Hepatocyte (in vitro differentiated cells): ENCODE measurements around the gene TBX21. TPM values are rescaled to one million over a fixed set of nuclear protein-coding genes. Genes with fewer than 3 reads are reported as not detected.

ENCODE experiments used
- DNase-seq: peaks from one replicate; pipeline ENCODE4 v3.0.0-alpha.2; 2016; ENCODE audit warnings: low spot score
- H2AFZ ChIP-seq: fragments of 200-600 bp; sonication (generic); 2 replicates; pipeline ENCODE4 v1.6.0; 2016; ENCODE audit warnings: antibody characterized with exemption, mild to moderate bottlenecking
- H3K27ac ChIP-seq: fragments of 200-600 bp; sonication (generic); 2 replicates; pipeline ENCODE4 v1.5.1; 2016; ENCODE audit warnings: mild to moderate bottlenecking
- H3K27me3 ChIP-seq: fragments of 200-600 bp; sonication (generic); 2 replicates; pipeline ENCODE4 v1.6.1; 2016
- H3K36me3 ChIP-seq: fragments of 200-600 bp; sonication (generic); replicated peaks from 2 replicates; pipeline ENCODE4 v1.5.1; 2016; ENCODE audit warnings: low read depth; ENCODE audit not compliant: insufficient read depth
- H3K4me1 ChIP-seq: fragments of 200-600 bp; sonication (generic); 2 replicates; pipeline ENCODE4 v1.5.1; 2016; ENCODE audit warnings: mild to moderate bottlenecking, moderate library complexity; ENCODE audit not compliant: insufficient read depth
- H3K4me2 ChIP-seq: fragments of 200-600 bp; sonication (generic); 2 replicates; pipeline ENCODE4 v1.6.0; 2016
- H3K4me3 ChIP-seq: fragments of 200-600 bp; sonication (generic); 2 replicates; pipeline ENCODE4 v1.5.1; 2016; ENCODE audit warnings: mild to moderate bottlenecking
- H3K79me2 ChIP-seq: fragments of 200-600 bp; sonication (generic); 2 replicates; pipeline ENCODE4 v1.6.0; 2017; ENCODE audit warnings: mild to moderate bottlenecking
- H3K9me2 ChIP-seq: fragments of 200-600 bp; sonication (generic); replicated peaks from 2 replicates; pipeline ENCODE4 v1.6.0; 2017; ENCODE audit warnings: mild to moderate bottlenecking; ENCODE audit not compliant: insufficient read depth
- H3K9me3 ChIP-seq: fragments of 200-600 bp; sonication (generic); 2 replicates; pipeline ENCODE4 v1.5.1; 2016; ENCODE audit warnings: low read depth, mild to moderate bottlenecking
- H4K20me1 ChIP-seq: fragments of 200-600 bp; sonication (generic); 2 replicates; pipeline ENCODE4 v1.6.0; 2016; ENCODE audit warnings: mild to moderate bottlenecking; ENCODE audit not compliant: insufficient read depth, poor library complexity, severe bottlenecking
- EZH2 ChIP-seq: fragments of 200-600 bp; sonication (generic); IDR thresholded peaks from 2 replicates; pipeline ENCODE4 v1.6.1; 2016; ENCODE audit warnings: antibody characterized with exemption, mild to moderate bottlenecking, borderline replicate concordance
- EZH2phosphoT487 ChIP-seq: fragments of 200-600 bp; sonication (generic); IDR thresholded peaks from one replicate; pipeline ENCODE4 v1.6.1; 2018; ENCODE audit warnings: antibody characterized with exemption, mild to moderate bottlenecking, low read depth, moderate library complexity; ENCODE audit not compliant: unreplicated experiment, severe bottlenecking
- WGBS: methylation state at CpG from one replicate; pipeline ENCODE4 v1.1.6; 2016; ENCODE audit warnings: low lambda C conversion rate; ENCODE audit errors: missing lambda C conversion rate; 5-methylcytosine and 5-hydroxymethylcytosine counted together
- polyA plus RNA-seq: library from polyadenylated mRNA; unstranded; fragments of >200 nt; fragmentation: Nextera tagmentation; extraction: Ambion mirVana; gene quantifications from 2 replicates; pipeline ENCODE4 v1.2.1, GENCODE V29; 2016
- total RNA-seq: library from RNA; depleted of rRNA; stranded (reverse); fragments of >200 nt; gene quantifications from 2 replicates; pipeline ENCODE4 v1.2.3, GENCODE V29; 2014
- TF ChIP-seq, protein P1 (sequence below): fragments of 200-600 bp; sonication (generic); IDR thresholded peaks from 2 replicates; pipeline ENCODE4 v1.5.1; 2016; ENCODE audit warnings: antibody characterized with exemption, mild to moderate bottlenecking; ENCODE audit not compliant: poor library complexity

The TBX21 gene
- total and polyA plus RNA-seq, 2 experiments from 2014 or later, result not detected

DNA sequence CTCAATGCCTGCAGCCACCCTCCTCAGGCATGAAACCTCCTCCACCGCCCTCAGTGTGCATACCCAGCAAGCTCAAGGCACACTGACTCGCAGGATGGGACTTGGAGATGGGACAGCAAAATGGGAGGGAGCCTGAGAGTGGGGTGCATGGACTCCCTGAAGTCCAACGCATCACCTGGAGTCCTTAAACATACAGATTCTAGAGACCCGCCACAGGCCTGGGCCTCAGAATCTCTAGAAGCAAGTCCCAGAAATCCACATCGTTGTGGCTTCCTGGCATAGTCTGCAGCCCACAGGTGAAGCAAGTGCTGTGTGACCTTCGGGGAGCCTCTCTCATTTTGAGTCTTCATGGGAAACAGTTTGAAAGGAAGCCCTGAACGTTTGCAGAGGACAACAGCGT lies 3.6 kb upstream of the TBX21 start:
- no peak for TF ChIP-seq EZH2phosphoT487
- TF ChIP-seq EZH2, result no peak
- TF ChIP-seq, protein P1, sequence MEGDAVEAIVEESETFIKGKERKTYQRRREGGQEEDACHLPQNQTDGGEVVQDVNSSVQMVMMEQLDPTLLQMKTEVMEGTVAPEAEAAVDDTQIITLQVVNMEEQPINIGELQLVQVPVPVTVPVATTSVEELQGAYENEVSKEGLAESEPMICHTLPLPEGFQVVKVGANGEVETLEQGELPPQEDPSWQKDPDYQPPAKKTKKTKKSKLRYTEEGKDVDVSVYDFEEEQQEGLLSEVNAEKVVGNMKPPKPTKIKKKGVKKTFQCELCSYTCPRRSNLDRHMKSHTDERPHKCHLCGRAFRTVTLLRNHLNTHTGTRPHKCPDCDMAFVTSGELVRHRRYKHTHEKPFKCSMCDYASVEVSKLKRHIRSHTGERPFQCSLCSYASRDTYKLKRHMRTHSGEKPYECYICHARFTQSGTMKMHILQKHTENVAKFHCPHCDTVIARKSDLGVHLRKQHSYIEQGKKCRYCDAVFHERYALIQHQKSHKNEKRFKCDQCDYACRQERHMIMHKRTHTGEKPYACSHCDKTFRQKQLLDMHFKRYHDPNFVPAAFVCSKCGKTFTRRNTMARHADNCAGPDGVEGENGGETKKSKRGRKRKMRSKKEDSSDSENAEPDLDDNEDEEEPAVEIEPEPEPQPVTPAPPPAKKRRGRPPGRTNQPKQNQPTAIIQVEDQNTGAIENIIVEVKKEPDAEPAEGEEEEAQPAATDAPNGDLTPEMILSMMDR, result no peak
- H3K4me2 ChIP-seq, result no peak overlapping the region
- no peaks in the 10 kb centered on the region for H3K79me2 ChIP-seq
- no peak overlapping the region for H3K4me3 ChIP-seq
- no peaks in the 10 kb centered on the region for H3K9me3 ChIP-seq
- no peak overlapping the region for H3K27ac ChIP-seq
- H3K36me3 ChIP-seq, result no peaks in the 10 kb centered on the region
- no peak for DNase-seq
- peaks cover 61% of the 10 kb centered on the region for H3K27me3 ChIP-seq
- no peaks in the 10 kb centered on the region for H3K4me1 ChIP-seq
- no peak overlapping the region for H2AFZ ChIP-seq
- H3K9me2 ChIP-seq, result no peaks in the 10 kb centered on the region
- no peaks in the 10 kb centered on the region for H4K20me1 ChIP-seq
- 83% methylated on average over 8 of the region's 8 CpGs for WGBS

- TF ChIP-seq EZH2 (no peak), EZH2phosphoT487 (no peak)
- TF ChIP-seq, protein P1, result no peak
- Histone ChIP-seq H3K4me2 (no peak overlapping the region), H3K4me3 (no peak overlapping the region), H3K36me3 (no peaks in the 10 kb centered on the region), H3K27ac (no peak overlapping the region), H2AFZ (no peak overlapping the region), H3K27me3 (peaks cover 73% of the 10 kb centered on the region), H3K4me1 (no peaks in the 10 kb centered on the region), H4K20me1 (no peaks in the 10 kb centered on the region), H3K9me2 (no peaks in the 10 kb centered on the region), H3K79me2 (no peaks in the 10 kb centered on the region), H3K9me3 (no peaks in the 10 kb centered on the region)
- WGBS, result 88% methylated on average over 4 of the region's 4 CpGs
- no peak for DNase-seq
Measured at GRCh38 chr17:47730681-47731080, 2.4 kb upstream of the TBX21 start.

- no peaks in the 10 kb centered on the region for H3K9me2 ChIP-seq
- H3K27me3 ChIP-seq, result peaks cover 78% of the 10 kb centered on the region
- H3K4me3 ChIP-seq, result no peak overlapping the region
- H3K9me3 ChIP-seq, result no peaks in the 10 kb centered on the region
- H3K4me1 ChIP-seq, result no peaks in the 10 kb centered on the region
- no peaks in the 10 kb centered on the region for H3K79me2 ChIP-seq
- TF ChIP-seq, protein P1, result no peak
- TF ChIP-seq EZH2 (no peak), EZH2phosphoT487 (no peak)
- 82% methylated on average over 2 of the region's 2 CpGs for WGBS
- no peaks in the 10 kb centered on the region for H4K20me1 ChIP-seq
- H2AFZ ChIP-seq, result no peak overlapping the region
- H3K36me3 ChIP-seq, result no peaks in the 10 kb centered on the region
- H3K27ac ChIP-seq, result no peak overlapping the region
- H3K4me2 ChIP-seq, result no peak overlapping the region
- no peak for DNase-seq
Measured at GRCh38 chr17:47731396-47731795, 1.6 kb upstream of the TBX21 start.
